ENCODE results near the gene CD302. TPM values are rescaled to one million over a fixed set of nuclear protein-coding genes. Genes with fewer than 3 reads are reported as not detected.
"Not testable (repeated sequence)": the region's sequence is repeated elsewhere in the genome, so short reads cannot be mapped to it uniquely, and the experiment has no call there.

The CD302 gene
- total and polyA plus RNA-seq, 2 donors = 51.8 to 58.2 TPM

GRCh38 chr2:159728629-159729028 is 69.4 kb downstream of the CD302 start:
- Histone ChIP-seq H3K4me1 (ENCODE audit: insufficient read depth) (no peaks in the 10 kb centered on the region), H3K27ac (ENCODE audit: low read depth) (no peak overlapping the region), H3K36me3 (ENCODE audit: insufficient read depth) (peaks cover 3% of the 10 kb centered on the region), H3K4me3 (ENCODE audit: low read depth, low read length) (no peak overlapping the region)
- no peak for DNase-seq (ENCODE audit: extremely low spot score)
- 83% methylated on average over 3 of the region's 3 CpGs for WGBS

- DNase-seq (ENCODE audit: extremely low spot score) = no peak
- WGBS = 92% methylated on average over 3 of the region's 3 CpGs
- Histone ChIP-seq H3K4me3 (ENCODE audit: low read depth, low read length) (no peak overlapping the region), H3K27ac (ENCODE audit: low read depth) (no peak overlapping the region), H3K36me3 (ENCODE audit: insufficient read depth) (peaks cover under 1% of the 10 kb centered on the region), H3K4me1 (ENCODE audit: insufficient read depth) (no peaks in the 10 kb centered on the region)
Observed at GRCh38 chr2:159725713-159726112, 72.3 kb downstream of the CD302 start.

- not testable (repeated sequence) for H3K27ac ChIP-seq (ENCODE audit: low read depth); H3K4me3 ChIP-seq (ENCODE audit: low read depth, low read length); H3K36me3 ChIP-seq (ENCODE audit: insufficient read depth); DNase-seq (ENCODE audit: extremely low spot score); H3K4me1 ChIP-seq (ENCODE audit: insufficient read depth)
- 89% methylated on average over 6 of the region's 6 CpGs for WGBS
Observed at GRCh38 chr2:159724795-159725572, 73.0 kb downstream of the CD302 start.

GRCh38 chr2:159722580-159722979 is 75.4 kb downstream of the CD302 start:
- no peaks in the 10 kb centered on the region for H3K36me3 ChIP-seq (ENCODE audit: insufficient read depth)
- H3K4me1 ChIP-seq (ENCODE audit: insufficient read depth) = no peaks in the 10 kb centered on the region
- H3K27ac ChIP-seq (ENCODE audit: low read depth) = no peak overlapping the region
- DNase-seq (ENCODE audit: extremely low spot score) = no peak
- H3K4me3 ChIP-seq (ENCODE audit: low read depth, low read length) = no peak overlapping the region
- 94% methylated on average over 2 of the region's 2 CpGs for WGBS

- no peak for DNase-seq (ENCODE audit: extremely low spot score)
- Histone ChIP-seq H3K27ac (ENCODE audit: low read depth) (no peak overlapping the region), H3K36me3 (ENCODE audit: insufficient read depth) (no peaks in the 10 kb centered on the region), H3K4me3 (ENCODE audit: low read depth, low read length) (no peak overlapping the region), H3K4me1 (ENCODE audit: insufficient read depth) (no peaks in the 10 kb centered on the region)
- WGBS = 95% methylated on average over 10 of the region's 10 CpGs
Observed at GRCh38 chr2:159720676-159721075, 77.3 kb downstream of the CD302 start.

Other genes starting within 250 kb of the CD302 start
- gene BAZ2B, start 181.7 kb downstream of the CD302 start, total RNA-seq = 272 TPM
- gene BAZ2B, start 181.7 kb downstream of the CD302 start, polyA plus RNA-seq = 34.5 TPM
- 212 TPM for gene MARCHF7, start 85.7 kb downstream of the CD302 start, total RNA-seq
- gene MARCHF7, start 85.7 kb downstream of the CD302 start, polyA plus RNA-seq = 65.3 TPM
- 12.4 TPM for gene LY75, start 106.5 kb upstream of the CD302 start, total RNA-seq
- gene LY75, start 106.5 kb upstream of the CD302 start, polyA plus RNA-seq = 3.8 TPM